Ascending aorta (tissue), 2 donors: ENCODE measurements around the gene GPR152. TPM values are rescaled to one million over a fixed set of nuclear protein-coding genes. Genes with fewer than 3 reads are reported as not detected.
"Not testable (repeated sequence)": the region's sequence is repeated elsewhere in the genome, so short reads cannot be mapped to it uniquely, and the experiment has no call there.

ENCODE experiments used
- DNase-seq, 2 donors: peaks; one replicate each; pipeline ENCODE4 v3.0.0-alpha.2; 2019; ENCODE audit warnings: low spot score in 2 of 2
- H3K27ac ChIP-seq, 2 donors: fragments of 200-600 bp; sonication (generic); one replicate each; pipeline ENCODE4 v1.5.1; 2016 to 2017; ENCODE audit warnings: mild to moderate bottlenecking in 1 of 2
- H3K27me3 ChIP-seq: fragments of 200-600 bp; sonication (generic); one replicate; pipeline ENCODE4 v1.5.1; 2017
- H3K36me3 ChIP-seq, 2 donors: fragments of 200-600 bp; sonication (generic); one replicate each; pipeline ENCODE4 v1.5.1; 2016
- H3K4me1 ChIP-seq, 2 donors: fragments of 200-600 bp; sonication (generic); one replicate each; pipeline ENCODE4 v1.5.1; 2016 to 2017; ENCODE audit warnings: mild to moderate bottlenecking in 1 of 2
- H3K4me3 ChIP-seq, 2 donors: fragments of 200-600 bp; sonication (generic); one replicate each; pipeline ENCODE4 v1.5.1; 2016 to 2017; ENCODE audit warnings: mild to moderate bottlenecking in 1 of 2
- H3K9me3 ChIP-seq, 2 donors: fragments of 200-600 bp; sonication (generic); one replicate each; pipeline ENCODE4 v1.5.1; 2016
- CTCF ChIP-seq, 3 experiments: fragments of 200-600 bp in 2 of 3; fragments of 450-650 bp in 1 of 3; sonication (generic) in 2 of 3; IDR thresholded peaks; one replicate each; pipeline ENCODE4 v1.5.1; 2016 to 2019; ENCODE audit warnings: antibody characterized with exemption in 3 of 3, mild to moderate bottlenecking in 1 of 3, moderate library complexity in 1 of 3
- intact Hi-C: fragments of 100-400 bp; cut with DNase I; formaldehyde crosslinking; loops from one replicate; pipeline ENCODE4 v1.15.1; 2023
- total RNA-seq: library from RNA; depleted of rRNA; stranded (reverse); fragments of >200 nt; gene quantifications from one replicate; pipeline ENCODE4 v1.1.0, GENCODE V29; 2016

Gene GPR152
- total RNA-seq, 1 donor from 2014 or later, result not detected

GRCh38 chr11:67468056-67468455 lies 15.5 kb upstream of the GPR152 start:
- Histone ChIP-seq H3K4me3 (peak overlapping the region; percentile 61 to 69), H3K9me3 (no peaks in the 10 kb centered on the region), H3K27ac (peak overlapping the region; percentile 63 to 71), H3K36me3 (no peaks in the 10 kb centered on the region), H3K4me1 (peaks cover 5 to 25% of the 10 kb centered on the region in 2 donors), H3K27me3 (no peaks in the 10 kb centered on the region)
- DNase-seq, result no peak
- TF ChIP-seq CTCF (IDR thresholded peaks at IDR 0.05), result no peak
- intact Hi-C loops, result no loop called here

- Histone ChIP-seq H3K9me3 (no peaks in the 10 kb centered on the region), H3K27ac (peak overlapping the region; percentile 63 to 71), H3K4me1 (peaks cover 5 to 25% of the 10 kb centered on the region in 2 donors), H3K27me3 (no peaks in the 10 kb centered on the region), H3K4me3 (peak overlapping the region in 1 of 2 donors; percentile 69), H3K36me3 (no peaks in the 10 kb centered on the region)
- DNase-seq, result no peak
- intact Hi-C loops, result no loop called here
- TF ChIP-seq CTCF (IDR thresholded peaks at IDR 0.05), result no peak
These were observed 14.6 kb upstream of the GPR152 start for GRCh38 chr11:67466962-67467771.

GRCh38 chr11:67466367-67466766 lies 13.8 kb upstream of the GPR152 start:
- DNase-seq, result no peak
- H3K27ac ChIP-seq, result peak overlapping the region; percentile 35 to 94
- no peak for TF ChIP-seq CTCF (IDR thresholded peaks at IDR 0.05)
- peaks cover 5 to 25% of the 10 kb centered on the region in 2 donors for H3K4me1 ChIP-seq
- H3K9me3 ChIP-seq, result no peaks in the 10 kb centered on the region
- no peaks in the 10 kb centered on the region for H3K27me3 ChIP-seq
- H3K4me3 ChIP-seq, result no peak overlapping the region
- H3K36me3 ChIP-seq, result no peaks in the 10 kb centered on the region
- intact Hi-C loops, result no loop called here

- H3K9me3 ChIP-seq, DNase-seq, H3K27me3 ChIP-seq, H3K36me3 ChIP-seq, intact Hi-C loops: not testable (repeated sequence)
- peak overlapping the region; percentile 60 to 70 for H3K4me3 ChIP-seq
- H3K27ac ChIP-seq, result peak overlapping the region; percentile 90 to 94
- H3K4me1 ChIP-seq, result peaks cover 5 to 25% of the 10 kb centered on the region in 2 donors
These were observed 13.0 kb upstream of the GPR152 start for GRCh38 chr11:67465530-67465929.

- intact Hi-C loops, result no loop called here
- no peaks in the 10 kb centered on the region for H3K27me3 ChIP-seq
- TF ChIP-seq CTCF (IDR thresholded peaks at IDR 0.05), result no peak
- no peak for DNase-seq
- H3K9me3 ChIP-seq, result no peaks in the 10 kb centered on the region
- H3K4me3 ChIP-seq, result peak overlapping the region; percentile 60 to 70
- peak overlapping the region; percentile 90 to 94 for H3K27ac ChIP-seq
- peaks cover 5 to 25% of the 10 kb centered on the region in 2 donors for H3K4me1 ChIP-seq
- H3K36me3 ChIP-seq, result no peaks in the 10 kb centered on the region
These were observed 12.6 kb upstream of the GPR152 start for GRCh38 chr11:67465189-67465510.

- TF ChIP-seq CTCF (IDR thresholded peaks at IDR 0.05), result no peak
- DNase-seq, result peak; percentile 59 to 92
- H3K27ac ChIP-seq, result peak overlapping the region; percentile 90 to 94
- peaks cover 5 to 25% of the 10 kb centered on the region in 2 donors for H3K4me1 ChIP-seq
- H3K36me3 ChIP-seq, result no peaks in the 10 kb centered on the region
- peak overlapping the region; percentile 60 to 70 for H3K4me3 ChIP-seq
- no peaks in the 10 kb centered on the region for H3K9me3 ChIP-seq
- H3K27me3 ChIP-seq, result no peaks in the 10 kb centered on the region
- intact Hi-C loops, result no loop called here
These were observed 12.1 kb upstream of the GPR152 start for GRCh38 chr11:67464411-67465188.
